ENCODE measurements around the gene ANKRD17. TPM values are rescaled to one million over a fixed set of nuclear protein-coding genes. Genes with fewer than 3 reads are reported as not detected.

Gene ANKRD17
- total RNA-seq, 1 experiment from 2014 or later, result 19.0 TPM

DNA sequence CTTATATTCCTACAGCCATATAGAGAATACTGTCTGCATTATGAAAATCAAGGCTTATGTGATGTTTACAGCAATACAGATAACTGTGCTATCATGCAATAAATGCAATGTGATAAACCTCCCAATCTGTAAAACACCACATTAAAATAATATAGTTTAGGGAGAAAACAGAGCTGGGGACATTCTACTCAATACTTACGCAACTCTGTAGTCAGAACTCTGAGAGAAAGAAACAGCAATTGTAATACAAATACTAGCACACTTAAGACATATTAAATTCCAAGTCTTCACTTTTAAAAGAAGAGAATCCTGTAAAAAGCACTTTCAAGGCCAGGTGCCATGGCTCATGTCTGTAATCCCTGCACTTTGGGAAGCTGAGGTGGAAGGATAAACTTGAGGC lies 61.4 kb downstream of the ANKRD17 start:
- DNase-seq (ENCODE audit: low read depth), result no peak

GRCh38 chr4:73194064-73194463 lies 64.5 kb downstream of the ANKRD17 start:
- DNase-seq (ENCODE audit: low read depth), result no peak

- DNase-seq (ENCODE audit: low read depth), result no peak
Measured at GRCh38 chr4:73193659-73194058, 64.9 kb downstream of the ANKRD17 start.

- DNase-seq (ENCODE audit: low read depth), result no peak
Measured at GRCh38 chr4:73193155-73193554, 65.4 kb downstream of the ANKRD17 start.

DNA sequence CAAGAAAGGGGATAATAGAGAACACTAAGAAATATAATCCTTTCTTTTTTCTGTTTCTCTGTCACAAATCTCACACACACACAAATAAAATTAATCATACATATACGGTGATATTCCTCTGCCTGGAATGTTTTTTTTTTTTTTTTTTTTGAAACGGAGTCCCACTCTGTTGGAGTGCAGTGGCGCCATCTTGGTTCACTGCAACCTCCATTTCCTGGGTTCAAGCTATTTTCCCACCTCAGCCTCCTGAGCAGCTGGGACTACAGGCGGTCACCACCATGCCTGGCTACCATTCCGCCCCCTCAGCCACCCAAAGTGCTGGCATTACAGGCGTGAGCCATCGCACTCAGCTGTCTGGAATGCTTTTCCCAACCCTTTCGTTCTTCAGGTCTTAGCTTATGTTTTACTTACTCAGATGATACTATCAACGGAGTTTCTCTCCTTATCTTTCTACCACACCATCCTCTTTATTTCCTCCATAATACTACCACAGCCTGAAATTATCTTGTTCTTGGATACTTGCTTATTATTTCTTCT lies 69.3 kb downstream of the ANKRD17 start:
- no peak for DNase-seq (ENCODE audit: low read depth)

DNA sequence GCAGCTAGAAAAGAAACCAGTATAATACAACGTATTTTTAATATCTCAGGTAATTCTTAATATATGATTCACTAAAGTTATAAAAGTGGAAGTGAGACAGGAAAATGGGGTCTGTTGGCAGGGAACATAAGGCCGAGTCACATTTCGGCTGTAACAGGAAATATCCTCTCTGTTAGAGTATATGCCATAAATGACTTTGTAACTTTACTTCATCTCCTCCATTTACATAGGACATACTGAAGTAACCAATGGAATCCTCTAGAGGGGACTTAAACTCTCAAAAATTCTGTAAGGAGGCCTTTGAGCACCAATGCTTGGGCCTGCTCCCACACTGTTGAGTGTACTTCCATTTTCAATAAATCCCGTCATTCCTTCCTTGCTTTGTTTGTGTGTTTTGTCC lies 71.3 kb downstream of the ANKRD17 start:
- peak; percentile 2 for DNase-seq (ENCODE audit: low read depth)

- no peak for DNase-seq (ENCODE audit: low read depth)
Measured at GRCh38 chr4:73185903-73186302, 72.7 kb downstream of the ANKRD17 start.

- DNase-seq (ENCODE audit: low read depth), result no peak
Measured at GRCh38 chr4:73181231-73181630, 77.4 kb downstream of the ANKRD17 start.

- no peak for DNase-seq (ENCODE audit: low read depth)
Measured at GRCh38 chr4:73178389-73178788, 80.2 kb downstream of the ANKRD17 start.

- DNase-seq (ENCODE audit: low read depth), result no peak
Measured at GRCh38 chr4:73172161-73172560, 86.4 kb downstream of the ANKRD17 start.

DNA sequence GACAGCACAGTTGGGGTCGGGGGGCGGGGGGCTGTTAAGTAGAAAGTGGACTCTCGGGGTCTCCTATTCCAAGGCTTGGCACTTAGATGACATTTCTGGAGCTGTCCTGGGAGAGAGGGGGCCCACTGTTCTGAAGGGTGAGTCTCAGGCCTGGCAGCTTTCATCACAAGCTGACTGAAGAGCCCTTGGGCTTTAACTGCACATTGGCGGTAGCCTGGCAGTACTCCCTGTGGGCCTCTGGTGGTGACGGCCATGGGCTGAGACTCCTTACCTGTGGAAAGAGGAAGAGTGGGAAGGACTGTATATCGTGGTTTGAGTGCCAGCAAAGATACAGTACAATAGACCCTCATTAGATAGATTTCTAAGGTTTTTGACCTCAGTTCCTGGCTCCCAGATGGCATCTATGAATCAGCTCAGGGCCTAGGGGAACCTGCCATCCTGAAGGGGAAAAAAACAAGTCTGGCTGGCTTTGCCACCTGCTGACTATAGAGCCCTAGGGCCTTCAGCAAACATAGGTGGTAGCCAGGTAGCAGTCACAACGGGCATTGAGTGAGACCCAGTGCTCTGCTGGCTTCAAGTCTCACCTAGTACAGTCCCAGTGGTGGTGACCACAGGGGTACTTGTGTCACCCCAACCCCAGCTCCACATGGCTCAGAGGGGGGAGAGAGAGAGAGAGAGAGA lies 87.9 kb downstream of the ANKRD17 start:
- DNase-seq (ENCODE audit: low read depth), result no peak

DNA sequence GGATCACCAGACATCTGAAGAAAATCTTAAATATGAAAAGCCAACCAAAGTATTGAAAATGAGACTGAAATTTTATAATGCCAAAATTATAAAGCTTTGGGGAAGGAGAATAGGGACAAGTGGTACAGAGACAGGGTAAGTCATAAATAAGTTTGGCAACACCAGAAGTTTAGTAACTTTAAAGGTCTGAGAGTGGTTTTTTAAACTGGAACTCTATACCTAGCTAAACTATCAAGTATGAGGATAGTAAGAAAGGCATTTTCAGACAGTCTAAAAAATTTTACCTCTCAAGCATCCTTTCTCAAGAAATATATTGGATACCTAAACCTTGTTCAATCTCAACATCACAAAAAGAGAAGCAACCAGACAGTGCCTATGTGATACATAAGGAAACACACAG lies 92.4 kb downstream of the ANKRD17 start:
- DNase-seq (ENCODE audit: low read depth), result no peak

DNA sequence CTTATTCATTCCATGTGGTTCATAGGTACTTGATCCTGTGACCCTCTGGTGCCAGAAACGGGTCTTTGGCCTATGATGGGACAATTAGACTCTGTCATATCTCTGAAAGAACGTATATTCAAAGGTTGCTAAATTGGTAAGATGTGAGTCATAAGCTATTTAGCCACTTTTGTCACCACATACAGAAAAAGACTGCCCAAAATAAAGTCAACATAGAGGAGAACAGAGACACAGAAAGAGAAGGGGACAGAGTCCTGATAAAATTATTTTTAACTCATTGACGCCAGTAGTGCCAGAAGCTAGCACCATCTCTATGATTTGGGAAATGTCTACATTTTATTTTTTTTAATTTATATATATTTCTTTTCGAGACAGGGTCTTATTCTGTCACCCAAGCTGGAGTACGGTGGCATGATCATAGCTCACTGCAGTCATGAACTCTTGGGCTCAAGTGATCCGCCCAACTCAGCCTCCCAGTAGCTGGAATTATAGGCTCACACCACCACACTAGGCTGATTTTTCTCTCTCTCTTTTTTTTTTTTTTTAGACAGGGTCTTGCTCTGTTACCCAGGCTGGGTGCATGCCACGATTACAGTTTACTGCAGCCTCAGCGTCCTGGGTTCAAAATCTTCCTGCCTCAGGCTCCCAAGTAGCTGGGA lies 96.9 kb downstream of the ANKRD17 start:
- no peak for DNase-seq (ENCODE audit: low read depth)

DNA sequence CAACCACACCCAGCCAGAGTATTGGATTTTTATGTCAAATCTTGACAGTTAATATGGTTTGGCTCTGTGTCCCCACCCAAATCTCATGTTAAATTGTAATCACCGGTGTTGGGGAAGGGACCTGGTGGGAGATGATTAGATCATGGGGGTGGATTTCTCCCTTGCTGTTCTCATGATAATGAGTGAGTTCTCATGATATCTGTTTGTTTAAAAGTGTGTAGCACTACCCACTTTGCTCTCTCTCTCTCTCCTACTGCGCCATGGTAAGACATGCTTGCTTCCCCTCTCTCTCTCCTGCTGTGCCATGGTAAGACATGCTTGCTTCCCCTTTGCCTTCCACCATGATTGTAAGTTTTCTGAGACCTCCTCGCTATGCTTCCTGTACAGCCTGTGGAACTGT lies 102.2 kb downstream of the ANKRD17 start:
- no peak for DNase-seq (ENCODE audit: low read depth)

DNA sequence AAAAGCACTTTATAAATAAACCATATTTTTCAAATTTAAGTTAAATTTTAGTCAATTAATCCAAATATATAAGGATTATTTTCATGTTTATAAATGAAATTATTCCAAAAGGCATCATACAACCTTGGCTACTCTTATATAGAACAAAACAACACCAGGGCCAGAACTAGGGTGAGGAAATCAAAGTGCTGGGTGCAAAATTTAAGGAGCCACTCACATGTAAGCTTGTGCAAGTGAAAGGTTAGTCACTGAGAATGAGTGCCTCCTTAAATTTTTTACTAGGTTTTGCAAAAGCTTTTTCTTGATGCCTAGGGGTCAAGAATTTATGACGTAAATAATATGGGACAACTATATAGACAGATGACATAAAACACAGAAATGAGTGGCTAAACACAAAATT lies 105.7 kb downstream of the ANKRD17 start:
- DNase-seq (ENCODE audit: low read depth), result no peak

DNA sequence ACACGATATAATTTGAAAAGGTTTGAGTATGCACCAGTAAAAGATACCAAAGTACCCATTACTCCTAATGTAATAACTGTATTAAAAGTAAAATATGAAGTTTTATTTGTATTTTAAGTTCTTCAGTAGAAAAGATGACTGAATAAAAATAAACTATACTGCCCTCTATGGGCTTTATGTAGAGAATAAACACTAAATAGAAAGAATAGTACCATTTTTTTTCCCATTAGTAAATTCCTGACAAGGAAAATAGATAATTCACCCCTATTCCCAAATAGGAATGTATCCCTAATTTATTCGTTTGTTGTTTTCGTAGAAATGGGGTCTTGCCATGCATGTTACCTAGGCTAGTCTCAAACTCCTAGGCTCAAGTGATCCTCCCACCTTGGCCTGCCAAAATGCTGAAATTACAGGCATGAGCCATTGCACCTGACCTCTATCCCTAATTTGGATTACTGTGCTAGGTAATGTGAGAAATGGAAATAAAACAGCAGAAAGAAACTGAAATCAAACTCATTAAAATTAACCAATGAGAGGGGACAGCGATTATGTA lies 115.5 kb downstream of the ANKRD17 start:
- DNase-seq (ENCODE audit: low read depth), result no peak

DNA sequence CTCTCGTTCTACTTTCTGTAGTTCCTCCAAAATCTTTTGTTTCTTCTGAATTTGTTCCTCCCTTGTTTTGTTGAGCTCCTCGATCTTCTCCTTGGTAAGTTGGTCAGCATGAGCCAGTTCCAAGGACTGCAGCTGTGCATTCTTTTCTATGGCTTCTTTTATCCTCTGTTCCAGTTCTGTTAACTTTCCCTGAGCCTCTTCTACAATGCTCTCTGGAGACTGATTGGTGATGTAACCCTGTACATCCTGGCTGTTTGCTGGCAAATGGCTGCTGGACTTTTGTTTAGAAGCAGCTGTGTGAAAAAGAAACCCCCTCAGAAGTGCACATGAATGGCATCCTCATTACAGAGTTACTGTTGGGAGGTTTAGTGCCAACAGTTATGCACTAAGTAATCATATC lies 118.6 kb downstream of the ANKRD17 start:
- no peak for DNase-seq (ENCODE audit: low read depth)

GRCh38 chr4:73139245-73139644 lies 119.4 kb downstream of the ANKRD17 start:
- DNase-seq (ENCODE audit: low read depth), result no peak

DNA sequence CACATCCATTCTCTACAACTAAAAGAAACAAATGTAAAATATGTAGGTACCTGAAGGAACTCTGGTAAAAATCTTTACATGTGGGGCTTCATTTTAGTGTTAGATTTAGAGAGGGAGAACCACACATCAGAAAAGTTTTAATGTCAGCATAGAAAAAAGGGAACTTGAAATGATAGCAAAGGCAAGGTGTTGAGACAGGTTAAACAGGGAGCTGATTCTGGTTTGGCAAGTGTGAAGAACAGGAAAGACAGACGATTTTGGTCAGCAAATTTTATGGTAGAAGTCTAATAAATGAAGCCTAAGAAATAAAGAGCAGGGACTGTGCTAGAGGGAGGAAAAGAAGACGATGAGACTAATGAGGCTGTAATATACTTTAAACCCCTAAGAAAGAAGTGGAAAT lies 121.5 kb downstream of the ANKRD17 start:
- no peak for DNase-seq (ENCODE audit: low read depth)

DNA sequence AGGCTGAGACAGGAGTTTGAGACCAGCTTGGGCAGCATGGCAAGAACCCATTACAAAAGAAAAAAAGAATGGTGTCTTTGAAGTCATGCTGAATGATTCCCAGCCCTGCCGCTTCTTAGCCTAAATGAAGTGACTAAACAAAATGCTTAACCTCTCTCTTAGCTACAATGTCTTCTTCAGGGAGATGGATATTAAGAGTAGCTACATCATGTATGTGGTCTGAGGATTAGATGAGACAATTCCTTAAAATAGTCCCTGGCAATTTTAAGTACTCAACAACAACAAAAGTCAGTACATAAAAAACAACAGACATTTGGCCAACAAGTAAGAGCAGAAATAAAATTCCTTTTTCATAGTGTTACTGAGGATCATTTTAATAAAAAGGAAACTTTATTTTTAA lies 124.8 kb downstream of the ANKRD17 start:
- DNase-seq (ENCODE audit: low read depth), result no peak

DNA sequence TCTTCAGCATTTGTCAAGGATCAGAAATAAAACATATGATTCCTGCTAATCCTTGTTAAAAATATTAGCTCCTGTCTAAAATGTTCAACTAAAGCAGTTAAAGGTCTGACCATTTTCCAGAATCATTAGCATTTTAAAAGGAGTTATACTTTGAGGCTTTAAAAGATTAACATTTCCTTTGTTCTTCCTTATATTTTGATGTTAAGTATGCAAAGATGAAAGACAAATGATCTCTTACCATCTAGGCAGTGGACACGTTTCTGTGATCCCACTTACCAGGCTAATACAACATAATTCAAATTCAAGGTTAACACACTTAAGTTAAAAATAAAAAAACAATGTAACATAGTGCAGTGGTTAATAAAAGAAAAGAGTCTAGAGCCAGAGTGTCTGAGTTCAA lies 127.3 kb downstream of the ANKRD17 start:
- no peak for DNase-seq (ENCODE audit: low read depth)

DNA sequence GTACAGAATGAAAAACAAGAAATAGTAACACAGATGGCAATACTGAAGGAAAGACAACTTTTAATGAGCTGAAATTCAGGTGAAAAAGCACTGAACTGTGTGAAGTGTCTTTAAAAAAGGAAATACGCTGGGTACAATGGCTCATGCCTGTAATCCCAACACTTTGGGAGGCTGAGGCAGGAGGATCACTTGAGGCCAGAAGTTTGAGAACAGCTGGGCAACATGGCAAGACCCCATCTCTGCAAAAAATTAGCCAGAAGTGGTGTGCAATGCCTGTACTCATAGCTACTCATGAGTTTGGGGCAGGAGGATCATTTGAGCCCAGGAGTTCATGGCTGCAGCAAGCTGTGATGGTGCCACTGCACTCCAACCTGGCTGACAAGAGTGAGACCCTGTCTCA lies 129.3 kb downstream of the ANKRD17 start:
- no peak for DNase-seq (ENCODE audit: low read depth)

DNA sequence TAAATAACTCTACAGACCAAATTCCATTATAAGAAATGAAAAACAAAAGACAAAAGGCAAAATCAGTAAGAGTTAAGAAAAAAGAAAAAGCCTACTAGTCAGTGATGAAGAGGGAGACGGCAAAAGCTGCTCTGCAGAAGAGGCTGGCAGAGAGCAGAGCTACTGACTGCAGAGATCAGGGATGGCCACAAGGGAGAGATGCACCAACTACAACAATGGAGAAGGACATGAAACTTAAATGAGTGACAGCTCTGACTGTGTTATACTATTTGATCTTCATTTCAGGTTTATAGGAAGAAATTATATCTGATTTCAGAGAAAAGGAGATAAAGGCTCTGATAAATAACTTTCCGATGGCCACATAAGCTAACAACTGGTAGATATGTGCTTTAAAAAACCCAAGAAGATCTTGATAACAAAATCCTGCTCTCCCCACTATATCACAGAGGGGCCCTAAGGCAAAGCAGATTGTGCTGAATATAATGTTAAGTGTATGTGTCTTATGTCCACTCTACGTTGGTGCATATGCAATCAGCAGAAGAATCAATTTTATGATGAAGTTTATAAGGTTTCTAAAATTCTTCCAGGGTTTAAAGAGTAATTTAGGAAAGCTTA lies 130.7 kb downstream of the ANKRD17 start:
- DNase-seq (ENCODE audit: low read depth), result no peak

Measured in Daoy (cell line).